Activated naive CD4-positive, alpha-beta T cell (primary cell): ENCODE measurements around the gene PLEKHG3.
"Not testable (repeated sequence)": the region's sequence is repeated elsewhere in the genome, so short reads cannot be mapped to it uniquely, and the experiment has no call there.

ENCODE experiments used
- DNase-seq, 4 experiments: peaks; one replicate each; lab custom pipeline; 2025; lab: John Stamatoyannopoulos, UW

The PLEKHG3 gene

GRCh38 chr14:64704143-64704742 lies at the start of gene PLEKHG3:
TSS of gene PLEKHG3 (plus strand) at chr14:64704424. CDS start at chr14:64727632, 23,208 bp downstream.
- DNase-seq = no peak

GRCh38 chr14:64654901-64655300 lies 49.3 kb upstream of the PLEKHG3 start:
- DNase-seq = no peak

- no peak for DNase-seq
Observed at GRCh38 chr14:64656986-64657385, 47.2 kb upstream of the PLEKHG3 start.

- no peak for DNase-seq
Observed at GRCh38 chr14:64658201-64658600, 46.0 kb upstream of the PLEKHG3 start.

GRCh38 chr14:64658700-64659264 lies 45.4 kb upstream of the PLEKHG3 start:
- DNase-seq = not testable (repeated sequence)

- no peak for DNase-seq
Observed at GRCh38 chr14:64659366-64659765, 44.9 kb upstream of the PLEKHG3 start.

GRCh38 chr14:64663174-64663573 lies 41.0 kb upstream of the PLEKHG3 start:
- DNase-seq = no peak

DNA sequence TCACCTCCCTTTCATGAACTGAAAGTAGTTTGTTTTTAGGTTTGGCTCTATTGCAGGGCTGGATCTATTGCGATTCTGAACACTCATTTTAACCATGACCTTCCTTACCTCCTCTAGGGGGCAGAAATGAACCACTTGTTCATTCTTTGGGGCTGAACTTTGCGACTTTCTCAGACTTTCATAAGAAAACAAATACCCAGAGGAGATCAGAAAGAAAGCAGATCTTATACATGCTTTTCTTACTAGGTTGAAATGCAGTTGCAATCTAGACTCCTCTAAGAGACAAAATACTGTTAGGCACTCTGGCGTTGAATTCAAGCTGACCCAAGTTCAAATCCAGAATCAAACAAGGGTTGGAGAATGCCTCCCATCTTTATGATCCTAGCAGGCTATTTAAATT lies 32.6 kb upstream of the PLEKHG3 start:
- DNase-seq = no peak

DNA sequence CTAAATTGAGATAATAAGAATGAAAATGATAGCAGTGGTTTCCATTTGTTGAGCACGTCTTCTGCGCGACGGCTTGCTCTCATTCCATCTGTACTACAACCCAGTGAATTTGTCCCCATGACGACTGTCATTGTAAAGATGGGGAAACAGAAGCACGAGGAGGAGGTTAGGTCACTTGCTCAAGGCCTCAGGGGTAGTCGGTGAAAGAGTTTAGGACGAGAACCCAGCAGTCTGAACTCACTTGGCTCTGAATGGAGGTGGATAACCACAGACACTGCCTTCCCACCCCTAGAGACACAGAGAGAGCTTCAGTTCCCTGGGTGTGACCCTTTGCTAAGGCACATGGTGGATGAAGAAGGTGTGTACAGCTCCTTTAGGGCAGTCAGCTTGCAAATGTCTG lies 30.9 kb upstream of the PLEKHG3 start:
- DNase-seq = no peak

GRCh38 chr14:64673748-64674147 lies 30.5 kb upstream of the PLEKHG3 start:
- DNase-seq = no peak

GRCh38 chr14:64674829-64675228 lies 29.4 kb upstream of the PLEKHG3 start:
- DNase-seq = no peak

- no peak for DNase-seq
Observed at GRCh38 chr14:64675312-64675711, 28.9 kb upstream of the PLEKHG3 start.

DNA sequence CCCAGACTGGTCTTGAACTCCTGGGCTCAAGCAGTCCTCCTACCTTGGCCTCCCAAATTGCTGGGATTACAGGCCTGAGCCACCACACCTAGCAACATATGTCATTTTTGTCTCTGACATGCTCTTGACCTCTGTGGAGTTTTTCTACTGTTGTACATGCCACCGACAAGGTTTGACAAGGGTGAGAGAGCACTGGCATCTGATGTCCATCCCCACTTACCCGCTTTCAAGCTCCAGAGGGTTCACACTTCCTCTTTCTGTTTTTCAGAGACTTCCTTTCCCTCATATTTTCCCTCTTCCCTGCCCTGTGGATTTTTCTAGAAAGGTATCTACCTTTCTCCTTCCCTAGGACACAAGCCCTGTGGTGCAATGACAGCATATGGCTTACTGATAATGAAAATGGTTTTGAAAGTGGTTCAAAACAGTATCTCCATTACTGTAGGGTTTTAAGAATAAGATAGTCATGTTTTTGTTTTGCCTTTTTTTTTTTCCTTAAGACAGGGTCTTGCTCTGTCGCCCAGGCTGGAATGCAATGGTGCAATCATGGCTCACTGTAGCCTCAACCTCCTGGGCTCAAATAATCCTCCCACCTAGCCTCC lies 27.7 kb upstream of the PLEKHG3 start:
- no peak for DNase-seq

DNA sequence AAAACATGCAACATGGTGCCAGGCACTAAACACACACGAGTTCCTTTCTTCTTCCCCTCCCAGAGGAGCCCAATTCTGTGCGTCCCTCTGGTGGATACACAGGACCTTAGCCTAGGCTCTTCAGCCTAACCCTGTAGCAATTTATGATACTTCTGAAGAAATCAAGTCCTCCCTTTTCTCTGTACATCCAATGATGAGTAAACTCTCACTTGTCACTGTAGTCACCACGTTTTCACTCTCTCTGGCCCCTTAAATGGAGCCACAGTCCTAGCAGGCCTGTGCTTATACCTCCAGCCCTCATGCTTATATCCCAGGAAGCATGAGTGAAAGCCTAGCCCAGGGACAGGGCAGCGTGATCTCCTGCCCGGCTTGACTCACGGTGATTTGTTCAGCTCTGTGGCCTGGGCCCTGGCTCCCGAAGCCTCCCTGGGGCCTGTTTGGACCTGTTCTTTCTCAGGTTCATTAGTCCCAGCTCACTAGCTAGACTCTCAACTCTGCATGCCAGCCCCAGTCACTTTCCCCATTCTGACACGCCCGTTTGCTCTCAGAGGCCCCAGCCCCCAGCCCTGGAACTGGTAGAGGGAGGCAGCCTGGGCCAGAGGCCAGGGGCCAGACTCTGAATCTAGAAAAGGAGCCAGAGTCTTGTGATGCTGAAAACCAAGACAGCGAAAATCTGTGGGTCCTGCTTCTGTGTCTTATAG lies 24.1 kb upstream of the PLEKHG3 start:
- no peak for DNase-seq

DNA sequence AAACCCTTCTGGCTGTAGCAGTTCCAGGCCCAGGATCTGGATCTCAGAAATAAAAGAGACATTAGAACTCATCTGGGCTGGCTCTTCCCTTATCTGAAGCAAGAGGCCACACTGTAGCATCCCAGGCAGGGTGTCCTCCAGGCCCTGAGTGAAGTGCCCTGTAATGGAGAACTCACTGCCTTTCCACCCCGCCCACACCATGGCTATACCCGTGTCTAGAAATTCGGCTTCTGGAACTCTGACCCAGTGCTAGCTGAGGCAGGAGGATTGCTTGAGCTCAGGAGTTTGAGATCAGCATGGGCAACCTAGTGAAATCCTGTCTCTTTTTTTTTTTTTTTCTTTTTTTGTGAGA lies 23.5 kb upstream of the PLEKHG3 start:
- DNase-seq = no peak

GRCh38 chr14:64681796-64682710 lies 22.2 kb upstream of the PLEKHG3 start:
- no peak for DNase-seq

- DNase-seq = no peak
Observed at GRCh38 chr14:64682843-64683242, 21.4 kb upstream of the PLEKHG3 start.

GRCh38 chr14:64683264-64683663 lies 21.0 kb upstream of the PLEKHG3 start:
- no peak for DNase-seq

DNA sequence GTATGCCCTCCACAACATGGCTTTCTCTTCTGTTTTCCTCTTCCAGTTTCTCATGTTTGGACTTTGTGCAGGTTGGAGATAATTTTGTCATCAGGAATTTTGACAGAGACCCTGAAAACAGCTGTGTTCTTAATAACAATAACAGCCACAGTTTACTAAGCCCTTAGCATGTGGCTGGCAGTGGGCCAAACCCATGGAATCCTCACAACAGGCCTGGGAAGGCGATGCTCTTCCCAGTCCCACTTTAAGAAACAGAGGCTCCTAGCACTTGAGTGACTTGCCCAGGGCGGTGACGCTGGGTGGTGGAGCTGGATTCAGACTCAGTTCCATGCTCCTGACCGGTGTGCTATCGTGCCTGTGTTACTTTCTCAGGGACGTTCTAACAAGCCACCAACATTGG lies 20.1 kb upstream of the PLEKHG3 start:
- no peak for DNase-seq

DNA sequence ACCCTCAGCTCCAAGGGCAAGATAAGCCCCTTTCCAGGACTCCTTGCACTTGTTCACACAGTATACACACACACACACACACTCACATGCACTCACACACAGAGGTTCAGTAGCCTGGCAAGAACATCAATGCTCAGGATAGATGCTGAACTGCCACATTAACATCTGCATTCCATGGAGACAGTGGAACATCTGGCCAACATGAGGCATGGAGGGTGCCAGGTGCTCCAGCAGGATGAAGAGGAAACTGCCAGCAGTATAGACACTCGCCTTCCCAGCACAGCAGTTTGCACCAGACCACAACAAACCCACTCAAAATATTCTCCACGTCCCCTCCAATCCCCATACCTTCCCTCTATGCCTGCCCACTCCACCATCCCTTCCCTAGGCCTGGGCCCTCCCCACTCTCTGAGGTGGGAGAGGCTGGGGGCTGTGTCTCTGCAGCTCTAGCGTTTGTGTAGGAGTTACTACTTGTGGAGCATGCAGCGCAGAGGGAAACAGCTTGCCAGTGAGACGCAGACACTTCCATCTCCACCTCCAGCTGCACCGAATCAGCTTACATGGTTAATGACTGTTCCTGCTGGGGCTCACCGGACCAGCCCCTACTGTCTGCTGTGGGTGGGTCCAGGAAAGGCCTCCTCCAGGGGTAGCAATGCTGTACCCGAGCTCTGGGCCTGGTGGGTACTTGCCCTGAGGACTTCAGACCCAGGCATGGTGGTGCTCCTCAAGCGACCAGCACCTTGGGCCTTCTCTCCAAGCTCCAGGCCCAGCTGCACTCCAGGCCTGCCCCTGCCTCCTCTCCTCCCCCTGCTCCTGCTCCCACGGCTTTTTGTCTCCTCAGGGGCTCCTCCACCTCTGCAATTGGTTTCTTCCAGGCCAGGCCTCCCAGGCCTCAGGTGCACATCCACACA lies 18.6 kb upstream of the PLEKHG3 start:
- no peak for DNase-seq

- DNase-seq = no peak
Observed at GRCh38 chr14:64686282-64686615, 18.0 kb upstream of the PLEKHG3 start.
